ENCODE measurements around the gene KANTR.

DNA sequence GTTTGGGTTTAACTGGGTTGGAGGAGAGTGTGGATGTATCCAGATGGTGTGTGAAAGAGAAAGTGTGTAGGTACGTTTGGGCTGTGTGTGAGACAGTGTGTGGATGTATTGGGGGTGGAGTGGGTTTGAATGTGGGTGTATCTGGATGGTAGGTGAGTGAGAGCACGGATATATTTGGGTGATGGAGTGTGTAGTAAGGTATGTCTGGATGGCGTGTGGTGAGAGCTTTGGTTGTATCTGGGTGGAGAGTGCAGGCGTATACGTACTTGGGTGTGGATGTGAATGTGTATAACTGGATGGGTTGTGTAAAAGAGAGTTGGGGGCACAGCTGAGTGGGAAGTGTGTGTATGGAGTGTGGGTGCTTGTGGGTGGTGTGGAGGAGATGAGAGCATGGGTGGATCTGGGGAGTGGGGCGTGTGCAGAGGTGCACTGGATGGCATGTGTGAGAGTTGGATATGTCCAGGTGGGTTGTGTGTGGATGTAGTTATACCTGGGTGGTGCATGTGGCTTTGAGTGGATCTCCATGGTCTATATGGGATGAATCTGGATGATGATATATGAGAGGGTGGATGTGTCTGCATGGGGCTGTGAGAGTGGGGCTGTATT is 38.6 kb upstream of the KANTR start:
- TF ChIP-seq, protein P1, sequence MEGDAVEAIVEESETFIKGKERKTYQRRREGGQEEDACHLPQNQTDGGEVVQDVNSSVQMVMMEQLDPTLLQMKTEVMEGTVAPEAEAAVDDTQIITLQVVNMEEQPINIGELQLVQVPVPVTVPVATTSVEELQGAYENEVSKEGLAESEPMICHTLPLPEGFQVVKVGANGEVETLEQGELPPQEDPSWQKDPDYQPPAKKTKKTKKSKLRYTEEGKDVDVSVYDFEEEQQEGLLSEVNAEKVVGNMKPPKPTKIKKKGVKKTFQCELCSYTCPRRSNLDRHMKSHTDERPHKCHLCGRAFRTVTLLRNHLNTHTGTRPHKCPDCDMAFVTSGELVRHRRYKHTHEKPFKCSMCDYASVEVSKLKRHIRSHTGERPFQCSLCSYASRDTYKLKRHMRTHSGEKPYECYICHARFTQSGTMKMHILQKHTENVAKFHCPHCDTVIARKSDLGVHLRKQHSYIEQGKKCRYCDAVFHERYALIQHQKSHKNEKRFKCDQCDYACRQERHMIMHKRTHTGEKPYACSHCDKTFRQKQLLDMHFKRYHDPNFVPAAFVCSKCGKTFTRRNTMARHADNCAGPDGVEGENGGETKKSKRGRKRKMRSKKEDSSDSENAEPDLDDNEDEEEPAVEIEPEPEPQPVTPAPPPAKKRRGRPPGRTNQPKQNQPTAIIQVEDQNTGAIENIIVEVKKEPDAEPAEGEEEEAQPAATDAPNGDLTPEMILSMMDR (IDR thresholded peaks at IDR 0.05) = no peak
- TF ChIP-seq POLR2A (IDR thresholded peaks at IDR 0.05) = no peak
